HG02981 (cell line): Measurements from ENCODE around the gene FBXL20.
A peak's percentile ranks its signal among the peaks of the same experiment; 100 is the strongest.
"Not testable (repeated sequence)": the region's sequence is repeated elsewhere in the genome, so short reads cannot be mapped to it uniquely, and the experiment has no call there.

Source experiments
- ATAC-seq: cut with Tn5 transposase; IDR thresholded peaks from one replicate; pipeline ENCODE4 v1.9.1; 2021; ENCODE audit warnings: mild to moderate bottlenecking, moderate library complexity; ENCODE audit not compliant: unreplicated experiment

The FBXL20 gene, protein sequence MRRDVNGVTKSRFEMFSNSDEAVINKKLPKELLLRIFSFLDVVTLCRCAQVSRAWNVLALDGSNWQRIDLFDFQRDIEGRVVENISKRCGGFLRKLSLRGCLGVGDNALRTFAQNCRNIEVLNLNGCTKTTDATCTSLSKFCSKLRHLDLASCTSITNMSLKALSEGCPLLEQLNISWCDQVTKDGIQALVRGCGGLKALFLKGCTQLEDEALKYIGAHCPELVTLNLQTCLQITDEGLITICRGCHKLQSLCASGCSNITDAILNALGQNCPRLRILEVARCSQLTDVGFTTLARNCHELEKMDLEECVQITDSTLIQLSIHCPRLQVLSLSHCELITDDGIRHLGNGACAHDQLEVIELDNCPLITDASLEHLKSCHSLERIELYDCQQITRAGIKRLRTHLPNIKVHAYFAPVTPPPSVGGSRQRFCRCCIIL

DNA sequence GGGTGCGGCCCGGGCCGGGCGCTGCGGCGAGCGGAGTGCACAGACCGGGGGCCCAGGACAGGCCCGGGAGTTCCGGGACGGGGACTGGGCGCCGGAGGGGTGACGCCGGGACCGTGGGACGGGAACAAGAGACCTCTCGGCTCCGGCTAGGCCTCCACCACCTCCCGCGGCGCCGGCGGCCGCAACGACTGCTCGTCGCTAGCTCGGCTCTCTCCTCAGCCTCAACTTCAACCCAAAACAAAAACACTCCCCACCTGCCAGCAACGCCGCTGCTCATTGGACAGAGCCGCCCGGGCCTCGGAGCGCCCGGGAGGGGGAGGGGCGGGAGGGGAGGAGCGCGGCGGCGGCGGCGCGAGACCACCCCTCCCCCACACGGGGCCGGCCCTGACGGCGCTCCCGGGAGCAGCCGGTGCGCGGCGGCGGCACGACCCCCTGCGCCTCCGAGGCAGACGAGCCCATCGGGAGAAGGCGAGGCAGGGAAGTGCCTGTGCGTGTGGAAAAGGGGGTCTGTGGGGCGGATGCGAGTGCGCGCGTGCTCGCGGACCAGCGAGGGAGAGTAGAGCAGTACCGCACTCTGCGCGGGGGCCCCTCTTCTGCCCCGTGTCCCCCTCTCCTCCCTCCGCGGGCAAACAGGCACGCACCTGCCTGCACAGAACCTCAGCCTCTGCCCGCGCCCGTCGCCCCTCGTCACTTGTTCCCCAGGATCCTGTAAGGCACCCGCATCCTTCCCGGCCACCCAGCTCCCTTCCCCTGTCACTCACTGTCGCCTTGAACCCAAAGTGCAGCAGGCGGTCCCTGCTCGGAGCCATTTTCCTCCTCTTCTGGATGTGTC lies at the start of gene FBXL20:
Gene FBXL20 (minus strand): TSS at position 215 of the 832 bp plus-strand sequence. CDS start 224 bp downstream, outside the sequence.
- peak; percentile 66 for ATAC-seq

DNA sequence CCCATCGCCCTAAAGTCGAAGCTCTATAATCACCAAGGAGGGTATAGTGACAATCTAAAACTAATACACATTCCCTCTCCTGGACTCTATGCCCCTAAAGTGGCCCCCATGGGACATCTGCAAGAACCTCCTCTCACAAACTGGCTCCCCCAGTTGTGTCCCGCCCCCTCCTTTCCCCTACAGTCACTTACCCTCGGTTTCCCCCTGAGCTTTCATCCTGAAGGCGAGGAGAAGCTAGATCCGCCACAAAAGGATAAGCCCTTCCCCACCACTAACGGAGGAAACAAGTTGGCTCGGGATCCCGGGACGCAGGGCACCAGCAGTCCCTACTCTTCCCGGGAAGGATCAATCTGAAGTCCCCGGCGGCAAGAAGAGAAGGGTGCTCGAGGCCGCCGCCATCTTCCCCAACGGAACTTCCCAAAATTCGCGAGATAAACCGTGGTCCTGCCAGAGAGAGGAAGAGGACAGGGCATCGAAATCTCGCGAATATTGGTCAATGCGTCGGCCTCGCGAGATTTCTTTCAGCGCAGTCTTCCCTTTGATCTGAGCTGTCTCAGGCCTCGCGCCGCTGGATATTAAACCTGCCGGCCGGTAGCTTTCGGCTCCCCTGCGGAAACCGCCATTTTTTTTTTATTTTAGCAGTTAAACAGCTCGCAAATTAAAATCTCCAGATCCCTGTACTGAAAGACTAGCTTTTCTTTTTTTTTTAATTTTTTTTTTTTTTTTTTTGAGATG lies 49.6 kb upstream of the FBXL20 start, which contains the start of gene MED1:
Gene MED1 (minus strand): TSS at position 417 of the 735 bp plus-strand sequence. CDS start 201 bp downstream, at position 216.
- ATAC-seq, result peak; percentile 94

DNA sequence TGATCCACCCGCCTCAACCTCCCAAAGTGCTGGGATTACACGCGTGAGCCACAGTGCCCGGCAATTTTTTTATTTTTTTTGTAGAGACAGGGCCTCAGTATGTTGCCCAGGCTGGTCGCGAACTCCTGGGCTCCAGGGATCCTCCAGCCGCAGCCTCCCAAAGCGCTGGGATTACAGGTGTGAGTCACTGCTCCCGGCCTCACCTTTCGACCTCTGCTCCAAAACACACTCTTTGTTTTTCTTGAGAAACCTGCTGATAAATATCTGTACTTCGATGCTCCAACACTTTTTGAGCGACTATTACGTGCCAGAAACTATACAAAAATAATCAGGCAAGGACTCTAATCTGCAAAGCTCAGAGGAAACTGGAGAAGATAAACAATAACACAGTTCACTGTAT lies 48.6 kb upstream of the FBXL20 start:
- no peak for ATAC-seq

DNA sequence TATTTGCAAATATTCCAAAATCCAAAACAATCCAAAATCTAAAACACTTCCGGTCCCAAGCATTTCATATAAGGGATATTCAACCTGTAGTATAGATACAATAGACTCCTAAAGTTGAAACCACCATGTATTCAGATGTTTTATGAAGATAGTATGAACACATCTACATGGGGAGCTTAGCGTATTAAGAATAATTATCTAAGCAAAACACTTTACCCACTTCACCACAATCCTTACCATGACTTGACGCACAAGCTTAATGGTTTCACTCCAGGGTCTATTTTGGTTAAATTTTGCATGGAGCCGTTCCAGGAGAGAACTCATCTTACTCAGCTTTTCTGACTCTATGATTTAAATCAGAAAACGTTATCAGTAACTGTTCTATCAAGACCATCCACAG lies 46.1 kb upstream of the FBXL20 start:
- no peak for ATAC-seq

DNA sequence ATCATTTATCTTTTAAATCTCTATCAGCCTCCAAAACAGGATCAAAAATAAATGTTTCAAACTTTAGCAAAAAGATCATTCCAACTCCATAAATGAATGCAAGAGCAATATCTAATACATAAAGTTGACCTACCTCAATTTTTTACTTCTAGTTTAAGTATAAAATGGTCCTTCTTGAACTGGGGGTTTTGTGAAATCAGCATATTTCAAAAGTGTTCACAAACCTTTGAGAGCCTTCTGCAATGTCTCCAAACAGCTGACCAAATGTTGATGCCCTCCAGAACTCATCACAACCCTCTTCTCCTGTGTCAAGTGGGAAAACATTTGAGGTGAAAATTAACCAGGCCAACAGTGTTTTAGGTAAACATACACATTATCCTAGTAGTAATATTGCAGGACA lies 41.9 kb upstream of the FBXL20 start:
- ATAC-seq, result no peak

DNA sequence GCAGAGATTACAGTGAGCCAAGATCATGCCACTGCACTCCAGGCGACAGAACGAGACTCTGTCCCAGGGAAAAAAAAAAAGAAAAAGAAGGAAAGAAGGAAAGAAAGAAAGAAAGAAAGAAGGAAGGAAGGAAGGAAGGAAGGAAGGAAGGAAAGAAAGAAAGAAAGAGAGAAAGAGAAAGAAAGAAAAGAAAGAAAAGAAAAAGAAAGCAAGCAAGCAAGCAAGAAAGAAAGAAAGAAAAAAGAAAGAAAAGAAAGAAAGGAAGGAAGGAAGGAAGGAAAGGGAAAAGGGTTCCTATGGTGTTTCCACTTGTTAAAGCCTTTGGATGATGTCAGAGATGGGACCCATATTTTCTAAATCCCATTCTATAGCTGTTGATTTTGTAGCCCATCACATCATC lies 38.4 kb upstream of the FBXL20 start:
- not testable (repeated sequence) for ATAC-seq

DNA sequence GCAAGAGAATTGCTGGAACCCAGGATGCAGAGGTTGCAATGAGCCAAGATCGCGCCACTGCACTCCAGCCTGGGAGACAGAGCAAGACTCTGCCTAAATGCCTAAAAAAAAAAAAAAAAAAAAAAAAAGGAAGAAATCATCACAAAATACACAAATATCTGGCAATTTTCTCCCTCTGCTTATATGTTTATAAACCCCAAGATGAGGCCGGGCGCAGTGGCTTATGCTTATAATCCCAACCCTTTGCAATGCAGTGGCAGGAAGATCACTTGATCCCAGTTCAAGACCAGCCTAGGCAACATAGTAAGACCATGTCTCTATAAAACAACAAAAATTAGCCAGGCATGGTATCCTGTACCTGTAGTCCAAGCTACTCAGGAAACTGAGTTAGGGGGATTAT lies 28.2 kb upstream of the FBXL20 start:
- ATAC-seq, result no peak

DNA sequence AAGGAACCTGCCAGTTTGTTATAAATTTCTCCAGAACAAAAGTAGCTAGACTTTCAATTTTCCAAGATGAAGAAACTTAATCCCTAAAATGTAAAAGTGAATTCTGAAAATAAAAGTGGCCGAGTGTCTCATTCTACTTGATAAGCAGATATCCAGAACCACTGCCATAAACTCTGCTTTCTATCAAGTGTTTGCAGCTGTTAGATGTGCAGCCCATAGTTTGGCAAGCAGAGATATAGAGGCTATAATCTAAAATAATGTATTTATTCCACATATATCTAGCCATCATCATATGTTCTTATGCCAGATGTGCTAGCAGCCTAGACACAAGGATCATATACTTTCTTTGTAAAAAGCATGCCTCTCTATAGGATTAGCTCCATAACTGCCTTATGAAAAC lies 14.7 kb upstream of the FBXL20 start:
- ATAC-seq, result no peak

DNA sequence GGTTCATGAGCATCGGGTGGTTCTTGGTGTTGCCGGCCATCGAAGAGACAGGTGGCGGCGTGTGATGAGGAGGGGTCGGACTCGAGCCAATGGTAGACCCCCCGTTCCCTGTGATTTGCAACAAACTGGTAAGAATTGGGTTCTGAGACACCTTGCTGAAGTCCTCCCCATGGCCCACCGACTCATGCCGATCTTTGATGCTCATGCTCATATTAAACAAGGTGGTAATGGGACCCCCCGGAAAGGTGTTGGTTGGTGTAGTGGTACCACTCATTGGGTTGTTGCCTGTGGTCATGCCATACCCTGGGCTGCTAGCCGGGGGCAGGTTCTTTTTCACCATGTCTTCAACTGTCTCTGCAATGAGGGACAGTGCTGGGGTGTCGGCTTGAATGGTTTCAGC lies 8.9 kb upstream of the FBXL20 start:
- no peak for ATAC-seq

DNA sequence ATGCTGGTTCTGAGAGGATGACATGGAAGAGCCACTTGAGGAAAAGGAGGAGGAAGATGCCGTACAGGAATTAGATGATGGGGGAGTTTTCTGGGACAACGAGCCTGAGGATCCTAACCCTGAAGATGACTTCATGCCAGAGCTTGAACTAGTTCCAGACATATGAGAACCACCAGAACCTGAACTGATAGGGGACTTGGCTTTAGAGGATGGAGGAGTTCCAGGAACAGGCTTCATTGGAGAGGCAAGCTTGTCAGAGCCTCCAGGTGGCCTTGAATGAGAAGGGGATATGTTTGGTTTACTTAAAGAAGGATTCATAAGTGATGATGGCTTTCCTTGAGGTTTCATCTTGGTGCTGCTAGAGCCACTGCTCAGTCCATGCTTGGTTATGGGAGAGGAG lies 6.9 kb upstream of the FBXL20 start:
- ATAC-seq, result no peak

DNA sequence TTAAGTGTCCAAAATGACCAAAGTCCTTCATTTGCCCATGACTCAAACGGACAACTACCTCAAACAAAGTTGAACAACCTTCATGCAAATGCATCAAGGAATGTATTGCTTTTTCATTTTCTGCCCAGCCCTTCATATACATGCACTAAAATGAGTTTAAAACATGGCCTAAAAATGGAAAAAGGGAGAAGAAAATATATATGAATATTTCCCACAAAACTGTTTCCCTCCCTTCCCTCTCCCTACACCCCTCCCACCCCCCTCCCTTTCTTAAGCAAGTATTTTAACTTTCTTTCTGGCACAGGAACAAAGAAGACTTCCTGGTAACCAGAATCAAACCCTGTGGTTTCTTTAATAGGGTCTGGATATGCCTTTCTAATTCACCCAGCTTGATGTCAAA lies 5.5 kb upstream of the FBXL20 start:
- no peak for ATAC-seq

DNA sequence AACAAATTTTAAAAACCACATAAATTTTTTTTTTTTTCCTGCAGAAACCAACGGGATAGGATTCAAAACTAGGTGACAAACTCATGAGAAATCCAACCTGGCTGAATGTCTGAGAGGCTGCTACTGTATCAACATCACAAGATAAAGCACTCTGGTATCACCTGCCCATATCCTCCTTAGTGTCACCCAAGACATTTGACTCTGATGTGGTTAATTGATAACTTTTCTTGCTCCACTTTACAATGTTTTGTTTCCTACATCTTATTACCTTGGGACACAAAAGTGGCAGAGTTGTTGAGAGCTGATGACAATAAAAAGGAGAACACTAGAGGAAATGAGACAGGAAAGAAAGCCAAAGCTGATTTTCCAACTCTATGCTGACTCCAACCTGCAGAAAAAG lies 4.0 kb upstream of the FBXL20 start:
- ATAC-seq, result no peak

DNA sequence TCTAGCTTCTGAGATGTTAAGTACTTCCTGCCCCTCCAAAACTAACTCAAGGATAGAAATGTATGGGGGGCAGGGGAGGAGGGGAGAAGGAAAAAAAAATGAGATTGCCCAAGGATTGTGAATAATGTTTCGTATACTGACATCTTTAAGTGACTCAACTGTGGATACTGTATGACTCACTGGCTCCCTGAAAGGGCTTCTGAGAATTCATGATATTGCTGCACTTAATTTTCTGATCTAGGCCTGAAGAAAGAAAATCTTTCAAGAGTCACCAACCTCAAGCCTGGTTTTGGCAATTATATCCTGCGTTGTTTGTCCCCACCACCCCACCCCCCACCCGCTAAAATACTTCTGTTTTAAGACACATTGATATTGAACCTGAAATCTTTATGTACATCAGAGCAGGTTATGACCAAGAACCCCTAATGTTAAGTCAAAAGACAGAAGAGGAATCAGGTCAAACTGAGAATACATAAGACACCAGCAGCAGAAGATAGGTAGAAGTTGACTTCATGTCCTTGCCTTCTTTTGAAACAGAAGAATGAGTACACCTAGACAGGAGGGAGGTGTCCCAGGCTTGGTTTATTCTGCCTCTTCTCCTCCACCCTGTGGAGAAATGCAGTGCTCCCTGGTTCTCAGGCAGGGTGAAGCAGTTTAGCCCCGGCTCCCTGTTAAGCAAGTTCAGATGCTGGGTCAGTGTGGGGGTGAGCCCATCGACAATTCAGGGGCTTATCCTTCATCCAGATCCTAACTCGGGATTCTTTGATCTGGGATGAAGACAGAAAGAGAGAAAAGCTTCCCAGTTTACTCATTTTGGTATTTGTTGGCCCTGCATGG lies 3.3 kb upstream of the FBXL20 start:
- ATAC-seq, result no peak

DNA sequence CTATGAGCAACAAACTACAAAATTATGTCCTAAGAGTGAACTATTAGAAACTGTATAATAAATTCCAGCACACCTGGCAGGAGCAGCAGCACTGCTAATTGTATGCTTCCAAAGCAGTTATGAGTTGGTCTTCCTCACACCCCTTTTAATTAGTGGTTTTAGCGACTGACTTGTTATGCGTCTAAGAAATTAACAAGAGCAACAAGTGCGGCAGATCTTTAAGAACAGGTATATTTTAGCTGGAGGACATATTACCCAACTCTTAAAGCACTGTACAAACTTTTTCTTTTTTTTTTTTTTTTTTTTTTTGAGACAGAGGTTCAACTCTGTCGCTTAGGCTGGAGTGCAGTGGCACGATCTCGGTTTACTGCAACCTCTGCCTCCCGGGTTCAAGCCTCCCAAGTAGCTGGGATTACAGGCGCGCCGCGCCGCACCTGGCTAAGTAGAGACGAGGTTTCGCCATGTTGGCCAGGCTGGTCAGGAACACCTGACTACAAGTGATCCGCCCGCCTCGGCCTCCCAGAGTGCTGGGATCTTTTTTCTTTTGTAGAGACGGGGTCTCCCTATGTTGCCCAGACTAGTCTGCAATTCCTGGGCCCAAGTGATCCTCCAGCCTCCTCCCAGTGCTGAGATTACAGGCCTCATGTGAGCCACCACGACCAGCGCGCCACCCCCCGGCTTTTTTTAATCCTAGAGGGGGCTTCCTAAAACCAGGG lies 1.6 kb upstream of the FBXL20 start:
- no peak for ATAC-seq

DNA sequence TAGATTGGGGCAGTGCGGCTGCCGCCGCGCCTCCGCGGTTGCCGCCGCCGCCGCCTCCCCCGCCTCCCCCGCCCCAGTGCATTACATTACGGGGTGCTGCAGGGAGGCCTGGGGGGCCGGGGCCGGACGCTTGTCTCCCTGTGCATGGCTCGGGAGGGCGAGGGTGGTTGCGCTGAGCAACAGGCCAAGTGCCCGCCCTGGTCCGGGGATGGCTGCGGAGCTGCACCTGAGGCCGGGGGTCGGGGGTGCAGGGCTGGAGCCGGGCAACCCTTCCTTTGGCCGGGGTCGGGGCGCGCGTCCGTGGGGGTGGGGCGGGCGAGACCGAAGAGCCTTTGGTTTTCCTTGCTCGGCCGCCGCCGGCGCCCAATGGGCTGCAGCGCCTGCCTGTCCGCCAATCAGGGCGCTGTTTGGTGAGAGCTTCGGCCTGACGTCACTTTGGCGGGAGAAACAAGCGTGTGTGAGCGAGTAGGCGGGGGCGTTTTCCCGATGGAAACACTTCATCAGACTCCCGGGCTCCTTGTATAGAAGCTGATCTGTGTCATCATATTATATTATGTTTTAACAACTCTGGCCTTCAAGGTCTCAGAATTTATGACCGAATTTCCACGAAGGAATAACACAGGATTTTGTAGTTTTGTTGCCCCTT lies 941 bp upstream of the FBXL20 start:
- ATAC-seq, result peak; percentile 55

DNA sequence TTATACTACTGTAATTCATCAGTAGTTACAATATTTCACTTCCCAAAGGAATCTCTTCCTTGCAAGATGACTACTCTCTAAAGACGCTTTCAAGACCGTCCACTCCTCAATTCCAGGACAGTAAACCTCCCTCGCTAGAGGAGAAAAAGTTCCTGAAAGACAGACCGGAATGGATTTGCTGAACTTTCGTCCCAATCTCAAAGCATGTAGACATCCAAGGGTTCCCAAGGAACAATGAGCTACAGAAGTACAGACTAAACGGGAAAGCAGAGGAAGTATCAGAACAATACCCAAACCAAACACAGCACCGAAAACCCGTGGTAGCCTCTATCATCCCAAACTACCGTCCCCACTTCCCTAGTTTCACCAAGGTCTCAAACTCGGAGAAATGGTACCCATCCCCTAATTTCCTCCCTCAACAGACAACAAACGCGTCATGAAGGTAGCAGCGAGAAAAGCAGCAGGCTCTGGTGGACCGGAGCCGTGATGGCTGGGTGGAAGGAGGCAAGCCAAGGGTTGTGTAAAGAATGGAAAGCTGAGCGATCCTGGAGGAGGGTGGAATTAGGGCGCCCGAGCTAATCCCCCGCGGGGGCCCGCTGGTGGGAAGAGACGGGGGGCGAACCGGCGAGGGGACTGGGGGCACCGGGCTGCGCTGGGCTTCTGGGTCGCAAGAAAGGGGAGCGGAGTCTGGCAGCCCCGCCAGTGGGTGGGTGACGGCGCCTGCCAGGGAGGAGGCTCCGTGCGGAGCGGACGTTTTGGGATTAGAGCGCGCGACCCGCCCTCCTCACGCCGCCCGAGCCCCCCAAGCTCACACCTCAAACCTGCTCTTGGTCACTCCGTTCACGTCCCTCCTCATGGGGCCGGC lies 647 bp downstream of the FBXL20 start:
- ATAC-seq, result no peak

DNA sequence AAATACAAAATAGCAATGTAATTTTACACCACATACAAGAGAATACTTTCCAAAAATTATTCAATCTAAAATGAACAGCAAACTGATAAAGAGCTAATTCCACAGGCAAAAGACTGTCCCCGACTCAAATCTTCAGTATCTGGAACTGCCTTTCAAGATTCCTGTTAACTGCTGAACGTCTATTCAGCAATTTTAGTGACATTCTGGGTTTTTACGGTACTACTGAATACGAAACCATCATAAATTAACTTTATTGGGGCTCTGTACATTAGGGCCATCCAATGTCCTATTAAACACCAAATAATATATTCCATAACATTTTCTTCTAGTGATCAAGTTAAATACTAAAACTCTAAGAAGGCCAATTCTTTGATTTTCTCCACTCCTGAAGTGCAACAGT lies 1.6 kb downstream of the FBXL20 start:
- no peak for ATAC-seq

DNA sequence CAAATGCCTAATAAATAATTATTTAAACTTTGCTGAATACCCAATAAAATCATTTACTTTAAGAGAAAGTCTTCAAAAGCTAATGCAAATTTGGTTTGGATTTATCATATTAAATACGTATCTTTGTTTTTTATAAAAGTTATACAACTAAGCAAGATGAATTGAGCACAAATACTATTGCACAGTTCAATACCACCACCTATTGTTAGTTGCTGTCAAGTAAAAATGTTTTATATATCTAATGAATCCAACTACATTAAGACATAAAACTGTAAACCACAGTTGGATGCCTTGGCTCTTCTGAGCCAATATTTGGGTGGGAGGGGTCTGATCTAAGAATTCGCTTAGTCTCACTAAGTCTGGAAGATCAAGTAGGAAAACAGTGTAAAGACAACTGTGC lies 7.7 kb downstream of the FBXL20 start:
- ATAC-seq, result no peak
